GM19455 (cell line): Measurements from ENCODE around the gene RECQL.
"Not testable (repeated sequence)": the region's sequence is repeated elsewhere in the genome, so short reads cannot be mapped to it uniquely, and the experiment has no call there.

ENCODE experiments used
- ATAC-seq: cut with Tn5 transposase; IDR thresholded peaks from one replicate; pipeline ENCODE4 v1.9.1; 2021; ENCODE audit not compliant: unreplicated experiment

The RECQL gene

GRCh38 chr12:21428241-21428640, 73.2 kb downstream of the RECQL start:
- no peak for ATAC-seq

GRCh38 chr12:21419009-21419699, 82.3 kb downstream of the RECQL start:
- not testable (repeated sequence) for ATAC-seq
